Skin epidermis (tissue), 12 donors: ENCODE measurements around the gene ARSJ.
A peak's percentile ranks its signal among the peaks of the same experiment; 100 is the strongest.

Experiments
- H3K27ac ChIP-seq, 21 experiments: fragments of 200-600 bp; sonication (generic) in 11 of 21; one replicate each; pipeline ENCODE4 v1.5.0; 2020; ENCODE audit warnings: mild to moderate bottlenecking in 3 of 21, inconsistent platforms in 2 of 21, moderate library complexity in 2 of 21
- H3K4me3 ChIP-seq, 7 experiments: fragments of 200-600 bp; sonication (generic) in 2 of 7; one replicate each; pipeline ENCODE4 v1.5.0; 2020; ENCODE audit warnings: inconsistent platforms in 2 of 7, mild to moderate bottlenecking in 2 of 7, moderate library complexity in 1 of 7

The ARSJ gene

DNA sequence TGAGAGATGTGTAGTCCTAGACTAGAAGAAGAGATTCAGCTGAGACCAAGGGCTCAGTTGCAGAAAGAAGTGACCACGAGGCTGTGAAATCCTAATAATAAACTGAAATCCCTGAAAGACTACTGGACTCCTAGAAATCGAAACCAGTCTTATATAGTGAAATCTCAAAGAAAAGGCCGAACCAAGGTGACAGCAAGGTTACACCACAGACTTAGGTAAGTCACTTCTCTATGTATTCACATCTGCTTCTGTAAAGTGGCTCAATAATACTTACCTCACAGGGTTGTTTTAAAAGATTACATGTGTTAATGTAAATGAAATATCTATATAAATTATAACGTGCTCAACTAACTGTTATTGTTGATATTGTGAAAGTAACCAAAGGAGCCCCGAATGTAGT lies 60.3 kb downstream of the ARSJ start:
- H3K4me3 ChIP-seq, result no peak overlapping the region
- H3K27ac ChIP-seq, result no peak overlapping the region

DNA sequence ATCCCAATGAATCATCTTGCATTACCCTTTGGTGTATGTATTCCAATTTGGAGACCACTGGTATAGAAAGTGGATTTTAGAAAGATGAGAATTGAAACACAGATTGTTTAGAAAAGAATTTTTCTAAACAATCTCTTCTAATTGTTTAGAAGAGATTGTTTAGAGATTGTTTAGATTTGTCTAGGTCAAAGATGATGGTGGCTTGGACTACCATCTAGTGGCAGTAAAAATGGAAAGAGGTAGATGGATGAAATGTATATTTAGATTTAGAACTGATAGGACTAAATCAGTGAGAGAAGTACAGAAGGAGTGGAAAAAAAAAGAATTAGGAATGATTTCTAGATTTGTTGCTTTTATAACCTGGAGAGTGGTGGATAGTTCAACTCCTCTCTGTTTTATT lies 70.6 kb downstream of the ARSJ start:
- Histone ChIP-seq H3K4me3 (no peak overlapping the region), H3K27ac (no peak overlapping the region)

DNA sequence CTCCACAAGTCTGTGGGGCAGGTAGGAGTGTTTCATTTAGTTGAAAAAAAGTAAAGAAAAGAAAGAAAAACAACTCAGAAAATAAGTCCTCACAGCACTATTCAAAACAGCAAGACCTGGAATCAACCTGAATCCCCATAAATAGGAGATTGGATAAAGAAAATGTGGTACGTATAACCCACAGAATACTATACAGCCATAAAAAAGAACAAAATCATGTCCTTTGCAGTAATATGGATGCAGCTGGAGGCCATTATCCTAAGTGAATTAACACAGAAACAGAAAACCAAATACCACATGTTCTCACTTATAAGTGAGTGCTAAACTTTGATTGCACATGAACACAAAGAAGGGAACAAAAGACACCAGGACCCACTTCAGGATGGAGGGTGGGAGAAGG lies 71.9 kb downstream of the ARSJ start:
- H3K4me3 ChIP-seq, result no peak overlapping the region
- no peak overlapping the region for H3K27ac ChIP-seq

DNA sequence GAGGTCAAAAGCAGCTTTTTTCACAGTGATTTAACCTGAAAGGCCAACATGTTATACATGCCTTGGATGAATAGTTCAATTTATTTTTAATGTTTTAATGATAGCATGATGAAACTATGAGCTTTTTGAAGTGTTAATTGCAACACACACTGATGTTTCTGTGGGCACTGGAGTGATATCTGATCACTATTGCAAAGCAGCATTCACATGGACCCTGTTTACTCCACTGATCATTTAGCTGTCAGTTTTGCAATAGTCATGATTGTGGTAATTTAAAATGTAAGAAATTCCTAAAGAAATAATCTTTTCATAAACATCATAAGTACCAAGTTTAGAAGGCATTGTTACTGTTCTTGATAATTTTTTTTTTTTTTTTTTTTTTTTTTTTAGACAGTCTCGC lies 74.1 kb downstream of the ARSJ start:
- H3K27ac ChIP-seq, result no peak overlapping the region

GRCh38 chr4:113904877-113905276 lies 74.6 kb downstream of the ARSJ start:
- Histone ChIP-seq H3K4me3 (no peak overlapping the region), H3K27ac (no peak overlapping the region)

More for the DNA sequence above, 74.1 kb downstream of the ARSJ start:
- no peak overlapping the region for H3K4me3 ChIP-seq

DNA sequence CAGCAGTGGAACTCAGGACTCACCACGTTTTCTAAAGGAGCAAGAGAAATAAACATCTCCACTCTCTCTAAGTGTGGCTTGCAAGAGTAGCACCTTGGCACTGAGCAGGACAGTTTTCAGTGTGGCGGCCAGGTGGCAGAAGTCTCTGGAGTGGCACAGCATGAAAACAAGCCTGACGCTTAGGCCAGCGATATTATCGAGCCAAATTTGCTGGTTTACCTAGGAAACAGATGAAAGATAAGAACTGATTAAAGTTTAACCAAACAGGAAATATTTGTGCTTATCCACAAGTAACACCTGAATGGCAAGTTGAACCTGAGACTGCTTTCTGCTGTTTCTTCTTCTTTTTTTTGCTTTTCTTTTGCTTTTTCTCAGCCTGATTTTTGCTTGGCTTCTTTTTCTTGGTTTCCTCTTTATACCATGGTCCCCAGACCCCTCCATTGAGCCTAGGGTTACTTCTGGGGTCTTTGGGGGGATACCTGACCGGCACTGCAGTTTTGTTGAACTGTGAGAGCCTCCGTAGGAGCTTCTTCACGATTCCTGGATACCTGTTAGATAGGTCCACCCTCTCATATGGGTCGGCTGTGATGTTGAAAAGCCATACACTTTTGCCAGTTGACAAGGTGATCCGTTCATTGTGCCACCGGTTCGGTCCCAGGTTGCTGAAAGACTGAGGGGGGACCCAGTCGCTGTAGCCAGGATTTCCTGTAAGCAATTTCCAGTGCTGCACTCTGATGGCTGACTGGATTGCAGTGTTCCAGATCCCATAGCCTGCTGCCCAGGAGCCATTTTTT lies 77.3 kb downstream of the ARSJ start:
- no peak overlapping the region for H3K4me3 ChIP-seq
- peak overlapping the region in 5 of 21 experiments; percentile 9 to 53 (median 30) for H3K27ac ChIP-seq

GRCh38 chr4:113899271-113900070 lies 80.0 kb downstream of the ARSJ start:
- H3K4me3 ChIP-seq, result no peak overlapping the region
- H3K27ac ChIP-seq, result peak overlapping the region in 2 of 21 experiments; percentile 63 to 66

GRCh38 chr4:113893546-113893945 lies 85.9 kb downstream of the ARSJ start:
- H3K4me3 ChIP-seq, result no peak overlapping the region
- no peak overlapping the region for H3K27ac ChIP-seq

DNA sequence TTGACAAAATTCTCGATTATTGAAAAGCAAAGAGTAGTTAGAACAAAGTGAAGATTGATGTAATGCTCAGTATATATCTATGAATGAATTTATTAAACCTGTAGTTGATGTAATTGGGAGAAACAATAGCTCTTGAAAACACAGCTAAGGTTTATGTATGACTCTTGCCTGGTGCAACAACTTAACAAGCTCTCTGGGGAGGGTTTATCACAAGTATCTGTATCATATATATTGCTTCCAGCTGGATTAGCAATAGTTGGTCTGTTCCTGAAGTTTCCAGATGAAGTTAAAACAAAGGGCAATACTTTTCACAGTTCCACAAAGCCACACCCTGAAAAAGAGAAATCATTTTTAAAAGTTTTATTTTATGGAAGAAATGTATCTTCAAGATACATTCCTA lies 91.4 kb downstream of the ARSJ start:
- no peak overlapping the region for H3K27ac ChIP-seq
- no peak overlapping the region for H3K4me3 ChIP-seq

DNA sequence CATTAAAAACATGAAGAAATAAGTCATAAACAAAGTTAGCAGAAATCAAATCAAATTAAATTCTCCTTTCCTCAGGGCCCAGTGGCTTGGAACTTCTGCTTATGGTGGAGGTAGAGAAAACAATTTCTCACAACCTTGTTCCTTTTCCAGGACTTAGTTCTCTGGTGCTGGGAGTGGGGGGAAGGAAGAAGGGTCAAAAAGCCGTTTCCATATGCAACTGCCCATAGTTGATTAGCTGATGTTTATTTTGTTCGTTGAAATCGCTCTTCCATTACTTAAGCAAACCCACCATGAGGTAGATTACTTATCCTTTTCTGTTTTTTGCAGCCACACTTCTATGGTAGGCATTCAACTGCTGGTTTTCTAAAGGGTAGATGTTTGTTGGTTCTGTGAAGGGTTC lies 94.2 kb downstream of the ARSJ start:
- Histone ChIP-seq H3K27ac (no peak overlapping the region), H3K4me3 (no peak overlapping the region)

GRCh38 chr4:113884655-113885054 lies 94.8 kb downstream of the ARSJ start:
- Histone ChIP-seq H3K4me3 (no peak overlapping the region), H3K27ac (no peak overlapping the region)

DNA sequence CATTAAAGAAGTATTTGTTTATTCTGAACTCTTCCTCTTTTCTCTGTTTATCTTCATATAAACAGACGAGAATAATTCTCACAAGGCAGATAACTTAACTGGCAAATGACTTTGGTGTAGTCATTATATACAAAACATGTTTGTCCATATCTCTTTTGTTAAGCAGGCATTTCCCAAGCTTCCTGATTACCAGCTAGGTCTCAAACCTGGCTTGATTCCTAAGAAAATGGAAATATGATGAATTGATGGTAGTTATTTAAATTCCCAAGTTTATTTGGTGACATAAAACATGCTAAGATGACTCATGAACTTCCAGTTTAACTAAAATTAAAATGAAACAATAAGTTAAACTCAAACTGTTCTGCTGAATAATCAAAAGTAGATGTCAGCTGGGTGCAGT lies 96.8 kb downstream of the ARSJ start:
- Histone ChIP-seq H3K4me3 (no peak overlapping the region), H3K27ac (no peak overlapping the region)

GRCh38 chr4:113881256-113881655 lies 98.2 kb downstream of the ARSJ start:
- no peak overlapping the region for H3K27ac ChIP-seq
- no peak overlapping the region for H3K4me3 ChIP-seq

GRCh38 chr4:113880240-113881028 lies 99.0 kb downstream of the ARSJ start:
- H3K27ac ChIP-seq, result no peak overlapping the region

GRCh38 chr4:113878668-113879067 lies 100.8 kb downstream of the ARSJ start:
- Histone ChIP-seq H3K27ac (no peak overlapping the region), H3K4me3 (no peak overlapping the region)

More at GRCh38 chr4:113880240-113881028, 99.0 kb downstream of the ARSJ start:
- no peak overlapping the region for H3K4me3 ChIP-seq

DNA sequence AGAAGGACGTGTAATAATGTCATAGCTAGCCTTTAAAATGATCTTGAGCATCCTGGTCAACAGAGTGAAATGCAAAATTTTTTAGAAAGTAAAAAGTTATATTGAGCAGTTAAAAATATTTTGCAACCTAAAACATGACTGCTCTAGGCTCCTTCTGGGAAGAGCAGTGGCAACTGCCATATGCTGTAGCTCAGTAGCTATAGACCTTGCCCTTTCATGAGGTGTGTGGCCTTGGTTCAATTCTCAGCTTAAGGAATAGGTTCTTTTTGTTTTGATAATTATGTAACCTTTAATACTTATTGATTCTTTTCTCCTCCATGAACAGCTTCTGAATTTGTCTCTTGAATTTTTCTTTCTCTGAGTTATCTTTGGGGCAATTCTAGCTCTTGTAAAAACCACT lies 105.0 kb downstream of the ARSJ start:
- Histone ChIP-seq H3K27ac (no peak overlapping the region), H3K4me3 (no peak overlapping the region)

DNA sequence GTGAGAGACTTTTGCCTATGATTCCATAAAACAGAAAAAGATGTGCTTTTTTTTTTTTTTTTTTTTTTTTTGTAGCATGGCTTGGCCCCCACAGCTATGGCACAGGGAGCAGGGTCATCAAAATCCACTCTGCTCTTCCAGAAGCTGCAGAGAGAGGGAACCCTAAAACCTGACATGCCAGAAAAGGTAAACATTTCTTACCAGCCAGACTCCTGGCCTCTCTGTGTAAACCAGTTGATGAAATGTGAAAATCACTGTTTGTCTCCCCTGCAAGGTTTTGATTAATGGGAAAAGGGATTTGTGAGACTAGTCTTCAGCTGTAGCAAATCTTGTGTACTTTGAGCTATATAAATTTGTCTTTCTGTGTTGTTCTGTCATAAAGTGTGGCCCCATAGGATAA lies 105.9 kb downstream of the ARSJ start:
- H3K4me3 ChIP-seq, result no peak overlapping the region
- no peak overlapping the region for H3K27ac ChIP-seq

GRCh38 chr4:113872426-113873260 lies 106.8 kb downstream of the ARSJ start:
- H3K4me3 ChIP-seq, result no peak overlapping the region
- no peak overlapping the region for H3K27ac ChIP-seq

- no peak overlapping the region for H3K27ac ChIP-seq
Measured at GRCh38 chr4:113871080-113871479, 108.4 kb downstream of the ARSJ start.

More at GRCh38 chr4:113871080-113871479, 108.4 kb downstream of the ARSJ start:
- H3K4me3 ChIP-seq, result no peak overlapping the region
